RPMI7951 (cell line): ENCODE measurements around the gene MBTPS1. TPM values are rescaled to one million over a fixed set of nuclear protein-coding genes. Genes with fewer than 3 reads are reported as not detected.

Source experiments
- DNase-seq: peaks from one replicate; pipeline ENCODE4 v3.0.0-alpha.2; 2012; ENCODE audit warnings: low read depth
- total RNA-seq: library from RNA; depleted of rRNA; stranded (reverse); fragments of >200 nt; shearing (Covaris generic); gene quantifications from 2 replicates; pipeline ENCODE4 v1.2.3, GENCODE V29; 2014

MBTPS1 gene
- total RNA-seq, 1 experiment from 2014 or later, result 38.6 TPM

- no peak for DNase-seq
Measured at GRCh38 chr16:84053237-84053636, 63.5 kb downstream of the MBTPS1 start.

DNA sequence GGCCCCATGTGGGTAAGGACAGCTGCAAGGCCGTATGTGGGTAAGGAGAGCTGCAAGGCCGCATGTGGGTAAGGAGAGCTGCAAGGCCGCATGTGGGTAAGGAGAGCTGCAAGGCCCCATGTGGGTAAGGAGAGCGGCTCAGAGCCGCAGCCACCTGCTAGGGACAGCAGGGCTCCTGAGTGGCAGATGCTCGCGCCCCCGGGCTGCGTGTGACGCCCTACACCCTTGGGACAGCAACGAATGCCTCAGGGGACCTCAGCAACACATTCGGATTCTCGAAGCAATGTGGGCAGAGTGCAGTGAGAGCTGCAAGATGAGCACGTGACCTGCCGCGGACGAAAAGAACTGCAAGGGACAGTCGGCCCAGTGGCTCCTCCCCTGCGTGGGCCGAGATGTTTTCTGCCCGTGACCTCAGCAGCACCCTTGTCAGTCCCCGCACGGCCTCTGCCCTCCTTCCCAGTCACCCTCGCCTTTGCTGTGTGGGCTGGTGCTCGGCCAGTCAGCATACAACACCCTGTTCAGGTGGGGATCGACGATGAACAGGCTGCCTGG lies 64.6 kb downstream of the MBTPS1 start:
- DNase-seq, result no peak

GRCh38 chr16:84050316-84050715 lies 66.4 kb downstream of the MBTPS1 start:
- DNase-seq, result no peak

- no peak for DNase-seq
Measured at GRCh38 chr16:84049403-84050060, 67.2 kb downstream of the MBTPS1 start.

- no peak for DNase-seq
Measured at GRCh38 chr16:84048871-84049270, 67.9 kb downstream of the MBTPS1 start.

DNA sequence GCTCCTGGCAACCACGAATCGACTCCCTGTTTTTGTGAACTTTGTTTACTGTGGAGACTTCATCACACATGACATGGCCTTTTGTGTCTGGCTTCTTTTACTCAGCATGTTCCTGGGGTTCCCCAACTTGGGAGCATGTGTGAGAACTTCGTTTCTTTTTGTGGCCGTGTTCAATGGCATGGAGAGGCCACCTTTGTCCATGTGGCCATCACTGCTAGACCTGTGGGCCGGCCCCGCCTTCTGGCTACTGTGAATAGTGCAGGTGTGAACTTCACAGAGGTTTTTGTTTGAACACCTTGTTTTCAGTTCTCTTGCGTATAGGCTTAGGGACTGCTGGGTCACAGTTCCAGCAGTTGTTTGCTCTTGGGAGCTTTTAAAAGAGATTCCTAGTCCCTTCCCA lies 68.5 kb downstream of the MBTPS1 start:
- no peak for DNase-seq

- DNase-seq, result no peak
Measured at GRCh38 chr16:84047626-84048025, 69.1 kb downstream of the MBTPS1 start.

- DNase-seq, result no peak
Measured at GRCh38 chr16:84047206-84047605, 69.5 kb downstream of the MBTPS1 start.

DNA sequence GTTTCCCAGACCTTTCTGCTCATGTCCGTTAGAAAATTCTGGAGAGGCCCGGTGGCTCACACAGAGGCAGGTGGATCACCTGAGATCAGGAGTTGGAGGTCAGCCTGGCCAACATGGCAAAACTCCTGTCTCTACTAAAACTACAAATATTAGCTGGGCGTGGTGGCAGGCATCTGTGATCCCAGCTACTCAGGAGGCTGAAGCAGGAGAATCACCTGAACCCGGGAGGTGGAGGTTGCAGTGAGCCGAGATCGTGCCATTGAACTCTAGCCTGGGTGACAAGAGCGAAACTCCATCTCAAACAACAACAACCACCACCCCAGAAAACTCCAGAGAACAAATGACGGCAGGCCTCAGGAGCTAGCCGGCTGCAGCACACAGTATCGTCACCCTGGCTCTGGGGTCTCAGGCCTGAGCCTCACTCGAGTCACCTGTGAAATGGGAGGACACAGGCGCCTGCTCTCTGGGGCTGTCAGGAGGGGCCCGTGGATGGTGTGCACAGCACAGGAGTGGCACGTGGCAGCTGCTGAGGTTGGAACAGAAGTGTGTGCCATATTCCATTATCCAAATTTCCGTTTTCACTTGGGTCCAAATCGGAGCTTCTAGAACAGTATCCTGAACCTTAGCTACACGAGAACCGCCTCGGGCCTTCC lies 70.8 kb downstream of the MBTPS1 start:
- no peak for DNase-seq

DNA sequence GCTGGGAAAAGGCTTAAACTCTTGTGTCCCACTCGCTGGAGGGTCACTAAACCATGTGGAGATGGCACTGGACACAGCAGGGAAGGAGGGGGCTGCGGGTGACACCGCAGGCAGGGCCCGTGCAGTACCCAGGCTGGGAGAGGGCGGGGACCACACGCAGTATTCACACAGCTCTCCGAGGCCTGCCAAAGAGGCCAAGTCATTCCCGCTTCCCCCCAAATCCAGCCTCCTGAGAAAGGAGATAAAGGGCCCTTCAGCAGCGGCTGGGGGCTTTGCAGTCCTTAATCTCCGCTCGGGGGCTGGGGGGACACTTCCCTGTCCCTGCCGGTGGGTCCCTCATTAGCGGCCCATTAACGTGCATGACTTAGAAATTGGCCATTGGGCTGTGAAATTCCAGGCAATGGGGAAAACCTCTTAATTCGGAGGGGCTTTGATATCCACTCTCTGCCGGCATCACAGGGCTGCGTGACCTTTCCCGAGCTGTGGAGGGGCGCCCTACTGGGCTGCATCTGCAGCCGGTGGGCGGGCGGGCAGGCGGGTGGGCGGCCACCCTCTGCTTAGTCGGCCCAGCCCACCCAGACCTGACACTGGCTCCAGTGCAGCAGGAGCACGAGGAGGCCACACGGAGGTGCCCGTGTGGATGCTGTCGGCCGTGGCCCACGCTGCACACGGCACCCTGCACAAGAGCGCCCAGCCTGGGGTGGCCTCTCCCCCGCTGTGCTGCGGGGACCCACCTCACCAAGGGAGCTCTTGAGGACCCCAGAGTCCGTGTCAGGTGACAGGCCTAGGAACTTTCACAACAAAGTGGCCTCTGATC lies 71.5 kb downstream of the MBTPS1 start:
- no peak for DNase-seq

DNA sequence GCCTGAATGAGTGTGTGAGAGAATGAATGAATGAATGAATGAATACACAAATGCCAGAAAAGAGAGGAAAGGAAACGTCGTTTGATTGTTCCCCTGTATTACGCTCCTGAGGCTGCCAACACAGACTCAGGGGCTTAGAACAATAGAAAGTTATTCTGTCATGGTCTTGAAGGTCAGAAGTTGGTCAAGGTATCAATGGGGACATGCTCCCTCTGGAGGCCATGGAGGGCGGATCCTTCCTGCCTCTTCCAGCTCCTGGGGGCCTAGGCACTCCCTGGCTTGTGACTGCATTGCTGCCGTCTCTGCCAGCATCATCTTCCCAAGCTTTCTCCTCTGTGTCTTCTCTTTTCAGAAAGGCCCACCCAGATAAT lies 72.6 kb downstream of the MBTPS1 start:
- peak; percentile 32 for DNase-seq

- no peak for DNase-seq
Measured at GRCh38 chr16:84043486-84044117, 73.1 kb downstream of the MBTPS1 start.

DNA sequence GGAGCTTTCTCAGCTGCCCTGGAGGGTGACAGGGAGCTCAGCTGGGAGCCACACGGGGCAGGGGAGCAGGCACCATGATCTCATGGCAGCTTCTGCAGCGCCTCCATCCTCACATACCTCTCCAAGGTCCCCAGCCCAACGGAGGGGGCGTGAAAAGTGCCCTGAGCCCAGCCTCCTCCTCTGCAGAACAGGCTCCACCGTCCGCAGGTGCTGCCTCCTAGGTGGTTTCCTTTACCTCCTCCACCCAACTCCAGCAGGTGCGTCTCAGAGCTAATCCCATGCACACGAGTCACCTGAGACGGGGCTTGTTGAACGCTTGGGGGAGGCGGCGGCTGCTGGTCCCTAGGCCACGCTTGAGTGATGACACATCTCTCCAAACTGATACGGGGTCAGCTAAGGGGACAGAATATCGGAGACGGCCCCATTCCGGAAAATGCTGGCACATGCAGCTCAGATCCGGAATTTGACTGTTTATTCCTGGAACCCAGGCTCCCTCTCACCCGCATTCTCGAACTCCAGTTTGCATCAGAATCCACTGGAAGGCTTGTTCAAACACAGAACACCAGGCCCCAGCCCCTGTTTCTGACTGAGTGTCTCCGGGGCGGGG lies 73.8 kb downstream of the MBTPS1 start:
- no peak for DNase-seq

DNA sequence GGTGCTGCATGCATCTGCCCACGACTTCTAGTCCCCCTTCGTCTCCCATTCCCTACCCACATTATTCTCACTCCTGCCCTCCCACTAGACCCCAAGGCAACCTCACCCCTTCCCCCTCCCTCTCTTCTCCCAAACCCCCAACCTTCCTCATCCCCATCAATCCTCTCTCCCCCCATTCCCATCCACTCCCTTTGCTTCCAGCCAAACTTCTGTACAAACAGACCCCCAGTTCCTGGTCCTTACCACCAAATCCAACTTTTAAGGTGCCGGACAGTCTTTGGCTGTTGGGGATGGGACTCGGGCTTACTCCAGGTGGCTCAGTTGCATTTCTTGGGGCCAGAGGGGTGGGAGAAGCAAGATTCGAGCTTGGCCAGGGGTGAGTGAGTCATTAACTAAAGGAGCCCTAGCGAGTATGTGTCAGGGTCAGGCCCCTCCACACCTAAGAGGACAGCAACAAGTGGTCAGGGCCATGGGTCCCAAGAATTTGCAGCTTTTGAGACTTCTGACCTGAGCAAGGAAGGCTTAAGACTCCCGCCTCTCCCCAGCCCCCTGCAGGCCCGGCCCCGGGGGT lies 74.3 kb downstream of the MBTPS1 start, which contains the start of gene SLC38A8:
Gene SLC38A8, minus strand, starts transcription at position 488 of the 571 bp plus-strand sequence. CDS start 638 bp downstream, outside the sequence.
- no peak for DNase-seq

DNA sequence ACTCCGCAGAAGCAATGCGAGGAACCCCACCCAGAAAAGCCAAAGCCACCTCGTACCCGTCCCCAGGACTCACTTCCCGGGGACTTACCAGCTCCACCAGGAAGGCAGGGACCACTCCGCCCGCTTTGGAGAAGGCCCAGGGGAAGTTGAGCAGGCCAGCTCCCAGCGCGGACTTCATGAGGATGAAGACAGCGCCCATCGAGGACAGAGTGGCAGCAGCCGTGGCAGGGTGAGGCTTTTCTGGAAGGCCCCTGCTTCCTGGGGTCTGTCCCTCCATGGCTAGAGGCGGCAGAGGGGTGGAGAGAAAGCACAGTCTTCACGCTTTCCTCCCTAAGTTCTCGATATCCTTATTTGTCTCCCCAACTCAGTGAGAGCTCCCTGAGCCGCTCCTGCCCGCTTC lies 74.9 kb downstream of the MBTPS1 start:
- no peak for DNase-seq

DNA sequence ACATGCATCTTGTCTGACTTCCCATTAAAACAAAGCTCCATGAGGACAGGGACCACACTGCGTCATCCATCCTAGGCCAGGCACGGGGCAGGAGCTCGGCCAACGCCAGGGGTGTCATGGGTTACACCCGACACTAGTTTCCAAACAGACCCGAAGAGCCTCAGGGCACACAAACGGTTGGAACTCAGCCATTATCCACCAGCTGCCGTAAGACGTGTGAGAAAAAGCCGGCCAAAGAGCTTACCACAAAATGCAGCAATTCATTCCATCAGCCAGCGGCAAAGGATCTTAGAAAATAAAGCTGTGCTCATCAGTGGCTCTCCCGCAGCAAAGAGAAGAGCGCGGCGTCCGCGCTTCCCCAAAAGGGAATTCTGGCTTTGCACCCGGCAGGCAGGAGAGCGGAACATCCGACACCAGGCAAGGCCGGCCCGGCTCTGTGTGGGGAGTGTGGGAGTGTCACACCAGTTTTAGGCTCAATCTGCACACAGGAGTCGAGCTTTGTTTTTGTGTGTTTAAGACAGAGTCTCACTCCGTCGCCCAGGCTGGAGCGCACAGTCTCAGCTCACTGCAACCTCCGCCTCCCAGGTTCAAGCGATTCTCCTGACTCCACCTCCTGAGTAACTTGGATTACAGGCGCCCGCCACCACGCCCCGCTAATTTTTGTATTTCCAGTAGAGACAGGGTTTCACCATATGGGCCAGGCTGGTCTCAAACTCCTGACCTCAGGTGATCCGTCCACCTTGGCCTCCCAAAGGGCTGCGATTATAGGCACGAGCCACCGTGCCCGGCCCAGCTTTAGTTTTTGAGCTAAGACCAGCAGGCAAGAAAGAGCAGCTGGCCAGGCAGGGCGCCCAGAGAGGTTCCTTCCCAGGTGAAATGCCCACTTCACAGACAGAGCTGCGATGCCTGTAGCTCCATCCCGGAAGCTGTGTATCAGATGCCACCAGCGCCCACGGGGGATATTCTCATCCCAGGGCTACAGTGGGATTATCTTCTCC lies 75.6 kb downstream of the MBTPS1 start:
- peak; percentile 85 for DNase-seq

DNA sequence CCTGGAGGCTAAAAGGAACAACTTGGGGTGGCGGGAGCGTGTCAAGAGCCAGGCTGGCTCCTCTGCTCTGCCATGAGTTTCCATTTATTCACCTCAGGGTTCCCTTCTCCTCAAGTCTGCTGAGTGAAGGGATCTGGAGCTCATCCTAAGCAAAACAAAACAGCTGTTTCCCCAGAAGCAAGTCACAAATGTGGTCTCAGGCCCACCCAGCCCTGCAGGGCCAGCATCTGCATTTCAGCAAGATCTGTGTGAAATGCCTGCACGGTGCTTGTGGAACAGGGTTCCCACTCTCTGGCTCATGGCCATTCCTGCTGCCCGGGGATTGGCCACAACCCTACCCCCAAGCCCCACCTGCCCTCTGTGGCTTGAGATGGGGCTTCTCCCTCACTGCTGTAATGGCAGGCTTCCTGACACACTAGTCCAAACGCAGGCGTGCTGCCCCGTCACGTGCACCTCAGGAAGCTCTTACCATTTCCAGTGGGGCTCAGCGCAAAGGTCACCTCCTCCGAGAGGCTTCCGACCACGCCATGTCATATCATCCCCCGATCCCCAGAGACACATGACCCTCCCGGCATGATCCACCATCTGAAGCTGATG lies 76.4 kb downstream of the MBTPS1 start:
- no peak for DNase-seq

DNA sequence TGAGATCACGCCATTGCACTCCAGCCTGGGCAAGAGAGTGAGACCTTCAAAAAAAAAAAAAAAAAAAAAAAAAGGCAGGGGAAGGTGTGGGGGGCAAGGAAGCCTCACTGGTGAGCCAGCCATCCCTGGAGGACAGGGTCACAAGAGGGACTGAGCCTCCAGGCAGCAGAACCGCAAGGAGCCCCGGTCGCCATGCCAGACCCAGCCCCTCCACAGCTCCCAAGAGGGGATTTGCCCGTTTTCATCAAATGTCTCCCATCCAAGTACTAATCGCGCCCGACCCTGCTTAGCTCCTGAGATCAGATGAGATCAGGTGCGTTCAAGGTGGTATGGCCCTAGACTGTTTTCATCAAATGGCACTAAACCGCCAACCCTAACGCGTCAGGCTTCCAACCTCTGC lies 77.0 kb downstream of the MBTPS1 start:
- DNase-seq, result no peak

DNA sequence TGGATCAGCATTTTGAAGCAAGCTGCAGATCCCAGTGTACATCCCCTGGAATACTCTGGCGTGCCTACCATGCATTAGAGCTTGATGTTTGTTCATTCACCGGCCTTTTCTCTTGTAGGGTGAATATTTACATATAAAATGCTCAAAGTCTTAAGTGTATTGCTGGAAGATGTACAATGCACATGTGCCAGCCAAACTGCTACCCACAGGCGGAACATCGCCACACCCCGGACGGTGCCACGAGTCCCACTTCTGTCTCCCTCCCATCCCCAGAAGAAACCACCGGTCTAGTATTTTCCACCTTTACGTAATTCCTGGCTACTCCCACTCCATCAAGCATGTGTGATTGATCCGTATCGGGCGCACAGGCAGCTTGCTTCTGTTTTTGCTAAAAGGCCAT lies 78.3 kb downstream of the MBTPS1 start:
- DNase-seq, result no peak
